Mesendoderm (in vitro differentiated cells): ENCODE results near the gene DBNDD1.

Experiments used
- DNase-seq: peaks from one replicate; pipeline ENCODE4 v3.0.0; 2013
- H2AK5ac ChIP-seq: 2 replicates; pipeline ENCODE4 v1.6.1; 2013; ENCODE audit warnings: low read length, inconsistent platforms
- H2BK120ac ChIP-seq: 2 replicates; pipeline ENCODE4 v1.6.1; 2013; ENCODE audit warnings: low read depth, mild to moderate bottlenecking, low read length, moderate library complexity, mixed read lengths
- H2BK15ac ChIP-seq: replicated peaks from 2 replicates; pipeline ENCODE4 v1.6.1; 2013; ENCODE audit warnings: low read depth, mild to moderate bottlenecking, moderate library complexity
- H2BK5ac ChIP-seq: 2 replicates; pipeline ENCODE4 v1.6.1; 2013; ENCODE audit warnings: low read length, inconsistent platforms
- H3K18ac ChIP-seq: 2 replicates; pipeline ENCODE4 v1.6.1; 2013; ENCODE audit warnings: mild to moderate bottlenecking, low read length, mixed read lengths
- H3K23ac ChIP-seq: one replicate; pipeline ENCODE4 v1.6.1; 2013; ENCODE audit warnings: low read length
- H3K27ac ChIP-seq: 2 replicates; pipeline ENCODE4 v1.5.1; 2013; ENCODE audit warnings: low read depth, mild to moderate bottlenecking, inconsistent platforms, low read length, moderate library complexity
- H3K27me3 ChIP-seq: 2 replicates; pipeline ENCODE4 v1.6.1; 2013; ENCODE audit warnings: low read length, control low read depth, mild to moderate bottlenecking, inconsistent platforms; ENCODE audit not compliant: insufficient read depth, poor library complexity
- H3K36me3 ChIP-seq: 2 replicates; pipeline ENCODE4 v1.6.1; 2013; ENCODE audit warnings: low read length, inconsistent platforms; ENCODE audit not compliant: control insufficient read depth, insufficient read depth
- H3K4ac ChIP-seq: one replicate; pipeline ENCODE4 v1.6.1; 2013; ENCODE audit warnings: low read depth, mild to moderate bottlenecking, low read length, moderate library complexity
- H3K4me1 ChIP-seq: 2 replicates; pipeline ENCODE4 v1.6.1; 2013; ENCODE audit warnings: low read depth, low read length, inconsistent platforms; ENCODE audit not compliant: control insufficient read depth
- H3K4me2 ChIP-seq: 2 replicates; pipeline ENCODE4 v1.6.1; 2013; ENCODE audit warnings: low read length
- H3K4me3 ChIP-seq: 2 replicates; pipeline ENCODE4 v1.5.1; 2013; ENCODE audit warnings: mild to moderate bottlenecking, low read length
- H3K56ac ChIP-seq: one replicate; pipeline ENCODE4 v1.6.1; 2013; ENCODE audit warnings: low read length
- H3K79me1 ChIP-seq: 2 replicates; pipeline ENCODE4 v1.6.1; 2013; ENCODE audit warnings: low read length, inconsistent platforms
- H3K79me2 ChIP-seq: 2 replicates; pipeline ENCODE4 v1.6.1; 2013; ENCODE audit warnings: mild to moderate bottlenecking, low read length; ENCODE audit not compliant: control insufficient read depth, insufficient read depth
- H3K9ac ChIP-seq: 2 replicates; pipeline ENCODE4 v1.6.1; 2013; ENCODE audit warnings: low read length, inconsistent platforms
- H4K5ac ChIP-seq: one replicate; pipeline ENCODE4 v1.6.1; 2013; ENCODE audit warnings: low read length
- H4K8ac ChIP-seq: one replicate; pipeline ENCODE4 v1.6.1; 2013; ENCODE audit warnings: low read depth, mild to moderate bottlenecking, control low read depth, low read length, moderate library complexity
- WGBS: extraction: QIAGEN DNeasy Blood & Tissue Kit; methylation state at CpG from one replicate; pipeline ENCODE4 v1.1.7; 2013; ENCODE audit warnings: low lambda C conversion rate, missing lambda C conversion rate; ENCODE audit not compliant: insufficient coverage; ENCODE audit errors: extremely low coverage; 5-methylcytosine and 5-hydroxymethylcytosine counted together

DBNDD1 gene

GRCh38 chr16:90004577-90004976 lies 14.7 kb downstream of the DBNDD1 start:
- H3K27ac ChIP-seq: no peak overlapping the region
- H2BK120ac ChIP-seq: no peak overlapping the region
- no peak for DNase-seq
- no peaks in the 10 kb centered on the region for H3K36me3 ChIP-seq
- H3K4me3 ChIP-seq: no peak overlapping the region
- H2BK5ac ChIP-seq: no peak overlapping the region
- no peak overlapping the region for H3K4me2 ChIP-seq
- H3K56ac ChIP-seq: no peak overlapping the region
- H3K23ac ChIP-seq: no peak overlapping the region
- no peak overlapping the region for H3K9ac ChIP-seq
- H3K4me1 ChIP-seq: no peaks in the 10 kb centered on the region
- no peak overlapping the region for H3K18ac ChIP-seq
- H4K5ac ChIP-seq: no peak overlapping the region
- no peak overlapping the region for H3K4ac ChIP-seq
- no peaks in the 10 kb centered on the region for H3K79me1 ChIP-seq
- no peaks in the 10 kb centered on the region for H3K79me2 ChIP-seq
- WGBS: no CpG with 5 or more reads among the region's 11 CpGs
- no peak overlapping the region for H2BK15ac ChIP-seq
- H2AK5ac ChIP-seq: no peak overlapping the region
- no peak overlapping the region for H4K8ac ChIP-seq
- no peaks in the 10 kb centered on the region for H3K27me3 ChIP-seq

DNA sequence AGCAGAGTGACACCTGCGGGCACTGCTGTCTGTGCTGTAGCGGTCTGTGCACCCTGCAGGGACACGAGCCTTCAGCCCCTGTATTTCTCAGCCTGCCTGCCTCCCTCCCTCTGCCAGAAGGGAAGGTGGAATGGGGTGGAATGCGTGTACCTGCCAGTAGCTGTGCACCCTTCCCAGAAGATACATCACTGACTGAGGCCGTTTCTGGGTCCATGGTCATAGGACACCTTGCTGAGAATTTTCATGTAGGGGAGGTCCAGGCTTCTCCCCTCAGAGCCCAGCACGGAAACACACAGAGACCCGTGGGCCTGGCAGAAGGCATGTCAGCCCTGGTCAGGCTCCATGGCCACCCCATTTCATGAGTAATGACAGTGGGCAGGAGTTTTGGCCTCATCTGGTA lies 16.5 kb downstream of the DBNDD1 start:
- no CpG with 5 or more reads among the region's 7 CpGs for WGBS
- Histone ChIP-seq H2AK5ac (no peak overlapping the region), H3K9ac (no peak overlapping the region), H3K56ac (no peak overlapping the region), H4K5ac (no peak overlapping the region), H3K27ac (no peak overlapping the region), H2BK120ac (no peak overlapping the region), H3K23ac (no peak overlapping the region), H3K79me1 (no peaks in the 10 kb centered on the region), H3K4me3 (no peak overlapping the region), H3K27me3 (no peaks in the 10 kb centered on the region), H3K36me3 (peaks cover 1% of the 10 kb centered on the region), H3K4me2 (no peak overlapping the region), H2BK5ac (no peak overlapping the region), H3K79me2 (no peaks in the 10 kb centered on the region), H3K18ac (no peak overlapping the region), H4K8ac (no peak overlapping the region), H2BK15ac (no peak overlapping the region), H3K4ac (no peak overlapping the region), H3K4me1 (no peaks in the 10 kb centered on the region)
- DNase-seq: no peak

GRCh38 chr16:90001761-90002503 lies 17.3 kb downstream of the DBNDD1 start:
- Histone ChIP-seq H3K79me1 (no peaks in the 10 kb centered on the region), H3K27me3 (no peaks in the 10 kb centered on the region), H2BK5ac (no peak overlapping the region), H3K56ac (no peak overlapping the region), H3K18ac (no peak overlapping the region), H2BK15ac (no peak overlapping the region), H3K23ac (no peak overlapping the region), H3K79me2 (no peaks in the 10 kb centered on the region), H3K27ac (no peak overlapping the region), H4K8ac (no peak overlapping the region), H3K4me1 (no peaks in the 10 kb centered on the region), H3K4me3 (no peak overlapping the region), H3K4me2 (no peak overlapping the region), H3K36me3 (peaks cover 1% of the 10 kb centered on the region), H3K4ac (no peak overlapping the region), H2BK120ac (no peak overlapping the region), H4K5ac (no peak overlapping the region), H3K9ac (no peak overlapping the region), H2AK5ac (no peak overlapping the region)
- DNase-seq: no peak
- WGBS: no CpG with 5 or more reads among the region's 20 CpGs

DNA sequence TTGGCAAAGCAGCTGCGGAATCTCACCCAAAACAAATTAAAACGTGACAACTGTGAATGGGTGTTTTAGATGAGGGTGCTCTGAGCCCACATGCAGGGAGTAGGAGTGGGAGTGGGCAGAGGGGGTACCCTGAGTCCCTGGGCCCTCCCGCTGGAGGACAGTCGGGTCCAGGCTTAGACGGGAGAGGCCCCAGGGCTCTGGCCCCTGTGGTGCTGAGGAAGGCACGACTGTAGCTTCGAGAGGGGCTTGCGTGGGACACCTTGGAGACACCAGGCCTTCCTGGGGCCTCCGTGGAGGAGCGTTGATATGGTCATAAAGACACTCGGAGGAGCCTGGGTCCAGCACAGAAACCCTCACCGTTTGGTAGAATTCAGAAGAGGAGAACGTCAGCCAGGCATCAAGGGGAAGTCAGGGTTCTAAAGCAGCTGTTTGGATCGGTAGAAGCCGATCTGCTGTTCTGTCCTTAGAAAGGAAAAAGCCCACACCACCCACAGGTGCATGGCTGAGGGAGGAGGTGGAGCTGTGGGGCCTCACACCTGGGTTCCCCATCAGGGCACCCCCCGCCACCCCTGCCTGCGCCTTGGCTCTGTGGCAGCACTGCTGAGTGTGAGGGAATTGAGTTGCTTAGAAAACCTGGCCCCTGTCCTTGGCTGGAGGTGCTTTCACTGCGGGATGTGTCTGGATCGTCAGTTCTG lies 18.4 kb downstream of the DBNDD1 start:
- Histone ChIP-seq H3K27ac (no peak overlapping the region), H3K4ac (no peak overlapping the region), H3K23ac (no peak overlapping the region), H3K56ac (no peak overlapping the region), H4K8ac (no peak overlapping the region), H3K18ac (no peak overlapping the region), H3K9ac (no peak overlapping the region), H3K79me2 (no peaks in the 10 kb centered on the region), H3K4me1 (no peaks in the 10 kb centered on the region), H3K4me3 (no peak overlapping the region), H2BK120ac (no peak overlapping the region), H3K27me3 (no peaks in the 10 kb centered on the region), H2BK5ac (no peak overlapping the region), H4K5ac (no peak overlapping the region), H2AK5ac (no peak overlapping the region), H3K36me3 (peaks cover 8% of the 10 kb centered on the region), H2BK15ac (no peak overlapping the region), H3K79me1 (no peaks in the 10 kb centered on the region), H3K4me2 (no peak overlapping the region)
- no CpG with 5 or more reads among the region's 19 CpGs for WGBS
- DNase-seq: no peak

DNA sequence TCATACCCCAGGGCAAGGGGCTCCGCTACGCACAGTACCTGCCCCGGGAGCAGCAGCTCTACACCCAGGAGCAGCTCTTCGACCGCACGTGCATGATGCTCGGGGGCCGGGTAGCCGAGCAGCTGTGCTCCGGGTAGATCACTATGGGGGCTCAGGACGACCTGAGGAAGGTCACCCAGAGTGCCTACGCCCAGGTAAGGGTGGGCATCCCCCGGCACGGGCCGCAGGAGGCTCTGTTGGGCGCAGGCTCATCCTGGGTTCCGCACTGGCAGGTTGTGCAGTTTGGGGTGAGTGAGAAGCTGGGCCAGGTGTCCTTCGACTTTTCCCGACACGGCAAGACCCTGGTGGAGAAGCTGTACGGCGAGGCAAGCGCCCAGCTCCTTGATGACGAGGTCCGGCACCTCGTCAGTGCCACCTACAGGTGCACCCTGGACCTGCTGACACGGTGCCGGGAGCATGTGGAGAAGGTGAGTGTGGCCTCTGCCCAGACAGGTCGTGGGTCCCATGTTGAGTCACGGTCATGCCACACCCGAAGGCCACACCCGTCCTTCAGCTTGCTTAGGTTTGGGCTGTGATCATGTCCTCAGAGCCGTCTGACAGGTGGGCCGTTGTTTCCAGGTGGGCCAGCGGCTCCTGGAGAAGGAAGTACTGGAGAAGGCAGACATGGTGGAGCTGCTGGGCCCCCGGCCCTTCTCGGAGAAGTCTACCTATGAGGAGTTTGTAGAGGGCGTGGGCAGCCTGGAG lies 19.3 kb downstream of the DBNDD1 start:
- Histone ChIP-seq H3K27ac (no peak overlapping the region), H3K9ac (no peak overlapping the region), H3K4me2 (no peak overlapping the region), H2BK120ac (no peak overlapping the region), H4K8ac (no peak overlapping the region), H3K79me2 (no peaks in the 10 kb centered on the region), H3K36me3 (peaks cover 14% of the 10 kb centered on the region), H3K4me1 (no peaks in the 10 kb centered on the region), H3K27me3 (no peaks in the 10 kb centered on the region), H2AK5ac (no peak overlapping the region), H3K18ac (no peak overlapping the region), H3K79me1 (no peaks in the 10 kb centered on the region), H4K5ac (no peak overlapping the region), H3K4ac (no peak overlapping the region), H3K23ac (no peak overlapping the region), H3K4me3 (no peak overlapping the region), H2BK5ac (no peak overlapping the region), H3K56ac (no peak overlapping the region), H2BK15ac (no peak overlapping the region)
- no CpG with 5 or more reads among the region's 38 CpGs for WGBS
- no peak for DNase-seq
